ENCODE measurements around the gene TBXA2R. TPM values are rescaled to one million over a fixed set of nuclear protein-coding genes. Genes with fewer than 3 reads are reported as not detected.
A peak's percentile ranks its signal among the peaks of the same experiment; 100 is the strongest.

Gene TBXA2R
- total RNA-seq, 1 experiment from 2014 or later = 1.3 TPM

- ATAC-seq (no peak), DNase-seq (ENCODE audit: low spot score) (no peak)
- Mint-ChIP-seq H3K4me1 (0 out of 2 replicates have a peak, but pooled peaks cover 3% of the 10 kb centered on the region), H3K9me3 (no peaks in the 10 kb centered on the region), H3K27me3 (ENCODE audit: low read depth) (no peaks in the 10 kb centered on the region), H3K4me3 (no peak overlapping the region), H3K36me3 (no peaks in the 10 kb centered on the region; the same call in 1 of the 2 replicates), H3K27ac (peak overlapping the region; percentile 79; the same call in 1 of the 2 replicates)
- TF ChIP-seq ZNF396 (CRISPR knock-in tag; IDR thresholded peaks at IDR 0.05; ENCODE audit: borderline replicate concordance) (no peak), HMGA2 (CRISPR knock-in tag; IDR thresholded peaks at IDR 0.05) (no peak), GRHL2 (CRISPR knock-in tag; IDR thresholded peaks at IDR 0.05; ENCODE audit: insufficient replicate concordance, severe bottlenecking) (no peak), SP1 (CRISPR knock-in tag; conservative IDR thresholded peaks at IDR 0.05) (no peak), MYBL2 (CRISPR knock-in tag; IDR thresholded peaks at IDR 0.05) (no peak), NR3C1 (CRISPR knock-in tag; conservative IDR thresholded peaks at IDR 0.05; ENCODE audit: low read depth) (no peak), CREB1 (CRISPR knock-in tag; IDR thresholded peaks at IDR 0.05) (no peak), ATF2 (CRISPR knock-in tag; IDR thresholded peaks at IDR 0.05; ENCODE audit: borderline replicate concordance, low read depth) (no peak), IRF2 (CRISPR knock-in tag; IDR thresholded peaks at IDR 0.05; ENCODE audit: borderline replicate concordance, low read depth) (no peak), ZNF671 (CRISPR knock-in tag; IDR thresholded peaks at IDR 0.05) (no peak), ZNF121 (CRISPR knock-in tag; IDR thresholded peaks at IDR 0.05) (no peak), FOXK1 (CRISPR knock-in tag; IDR thresholded peaks at IDR 0.05) (no peak)
- TF ChIP-seq, protein P1, sequence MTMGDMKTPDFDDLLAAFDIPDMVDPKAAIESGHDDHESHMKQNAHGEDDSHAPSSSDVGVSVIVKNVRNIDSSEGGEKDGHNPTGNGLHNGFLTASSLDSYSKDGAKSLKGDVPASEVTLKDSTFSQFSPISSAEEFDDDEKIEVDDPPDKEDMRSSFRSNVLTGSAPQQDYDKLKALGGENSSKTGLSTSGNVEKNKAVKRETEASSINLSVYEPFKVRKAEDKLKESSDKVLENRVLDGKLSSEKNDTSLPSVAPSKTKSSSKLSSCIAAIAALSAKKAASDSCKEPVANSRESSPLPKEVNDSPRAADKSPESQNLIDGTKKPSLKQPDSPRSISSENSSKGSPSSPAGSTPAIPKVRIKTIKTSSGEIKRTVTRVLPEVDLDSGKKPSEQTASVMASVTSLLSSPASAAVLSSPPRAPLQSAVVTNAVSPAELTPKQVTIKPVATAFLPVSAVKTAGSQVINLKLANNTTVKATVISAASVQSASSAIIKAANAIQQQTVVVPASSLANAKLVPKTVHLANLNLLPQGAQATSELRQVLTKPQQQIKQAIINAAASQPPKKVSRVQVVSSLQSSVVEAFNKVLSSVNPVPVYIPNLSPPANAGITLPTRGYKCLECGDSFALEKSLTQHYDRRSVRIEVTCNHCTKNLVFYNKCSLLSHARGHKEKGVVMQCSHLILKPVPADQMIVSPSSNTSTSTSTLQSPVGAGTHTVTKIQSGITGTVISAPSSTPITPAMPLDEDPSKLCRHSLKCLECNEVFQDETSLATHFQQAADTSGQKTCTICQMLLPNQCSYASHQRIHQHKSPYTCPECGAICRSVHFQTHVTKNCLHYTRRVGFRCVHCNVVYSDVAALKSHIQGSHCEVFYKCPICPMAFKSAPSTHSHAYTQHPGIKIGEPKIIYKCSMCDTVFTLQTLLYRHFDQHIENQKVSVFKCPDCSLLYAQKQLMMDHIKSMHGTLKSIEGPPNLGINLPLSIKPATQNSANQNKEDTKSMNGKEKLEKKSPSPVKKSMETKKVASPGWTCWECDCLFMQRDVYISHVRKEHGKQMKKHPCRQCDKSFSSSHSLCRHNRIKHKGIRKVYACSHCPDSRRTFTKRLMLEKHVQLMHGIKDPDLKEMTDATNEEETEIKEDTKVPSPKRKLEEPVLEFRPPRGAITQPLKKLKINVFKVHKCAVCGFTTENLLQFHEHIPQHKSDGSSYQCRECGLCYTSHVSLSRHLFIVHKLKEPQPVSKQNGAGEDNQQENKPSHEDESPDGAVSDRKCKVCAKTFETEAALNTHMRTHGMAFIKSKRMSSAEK (CRISPR knock-in tag; IDR thresholded peaks at IDR 0.05; ENCODE audit: borderline replicate concordance) = no peak
- TF ChIP-seq, protein P2, sequence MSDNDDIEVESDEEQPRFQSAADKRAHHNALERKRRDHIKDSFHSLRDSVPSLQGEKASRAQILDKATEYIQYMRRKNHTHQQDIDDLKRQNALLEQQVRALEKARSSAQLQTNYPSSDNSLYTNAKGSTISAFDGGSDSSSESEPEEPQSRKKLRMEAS (CRISPR knock-in tag; IDR thresholded peaks at IDR 0.05) = no peak
- TF ChIP-seq, protein P3, sequence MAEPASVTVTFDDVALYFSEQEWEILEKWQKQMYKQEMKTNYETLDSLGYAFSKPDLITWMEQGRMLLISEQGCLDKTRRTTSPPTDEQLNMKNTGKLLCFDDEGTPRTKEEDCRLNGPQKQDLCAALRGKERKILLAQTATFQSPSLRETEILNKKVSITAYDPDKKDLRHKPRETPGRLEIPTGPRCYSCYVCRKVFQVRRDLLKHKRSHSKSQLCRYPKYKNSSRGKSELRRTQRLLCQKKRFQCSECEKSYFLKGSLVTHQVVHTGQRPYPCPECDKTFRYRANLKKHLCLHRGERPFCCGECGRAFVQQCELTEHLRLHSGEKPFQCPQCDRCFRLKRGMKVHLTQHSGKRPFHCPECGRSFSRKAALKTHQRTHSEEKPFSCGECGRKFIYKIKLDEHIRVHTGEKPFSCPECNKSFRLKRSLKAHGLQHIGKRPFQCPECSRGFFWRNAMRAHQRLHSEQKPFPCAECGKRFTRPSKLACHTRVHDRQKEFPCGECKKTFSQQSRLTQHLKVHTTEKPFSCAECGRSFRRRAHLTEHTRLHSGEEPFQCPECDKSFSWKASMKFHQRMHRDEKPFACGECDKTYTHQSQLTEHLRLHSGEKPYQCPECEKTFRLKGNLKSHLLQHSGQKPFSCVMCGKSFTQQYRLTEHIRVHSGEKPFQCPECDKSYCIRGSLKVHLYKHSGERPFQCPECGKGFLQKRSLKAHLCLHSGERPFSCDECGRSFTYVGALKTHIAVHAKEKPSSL (CRISPR knock-in tag; conservative IDR thresholded peaks at IDR 0.05) = no peak
- POLR2A ChIA-PET = no interaction called here
- CTCF ChIA-PET = no interaction called here
These were observed 7.4 kb upstream of the TBXA2R start for GRCh38 chr19:3613818-3614661.
